HK-2 (cell line): ENCODE results near the gene HLA-A.

ENCODE experiments used
- DNase-seq: peaks from one replicate; pipeline ENCODE4 v3.0.0-alpha.2; 2018; ENCODE audit not compliant: unreplicated experiment

HLA-A gene

GRCh38 chr6:29935273-29935955 lies 6.9 kb upstream of the HLA-A start:
- DNase-seq, result no peak

DNA sequence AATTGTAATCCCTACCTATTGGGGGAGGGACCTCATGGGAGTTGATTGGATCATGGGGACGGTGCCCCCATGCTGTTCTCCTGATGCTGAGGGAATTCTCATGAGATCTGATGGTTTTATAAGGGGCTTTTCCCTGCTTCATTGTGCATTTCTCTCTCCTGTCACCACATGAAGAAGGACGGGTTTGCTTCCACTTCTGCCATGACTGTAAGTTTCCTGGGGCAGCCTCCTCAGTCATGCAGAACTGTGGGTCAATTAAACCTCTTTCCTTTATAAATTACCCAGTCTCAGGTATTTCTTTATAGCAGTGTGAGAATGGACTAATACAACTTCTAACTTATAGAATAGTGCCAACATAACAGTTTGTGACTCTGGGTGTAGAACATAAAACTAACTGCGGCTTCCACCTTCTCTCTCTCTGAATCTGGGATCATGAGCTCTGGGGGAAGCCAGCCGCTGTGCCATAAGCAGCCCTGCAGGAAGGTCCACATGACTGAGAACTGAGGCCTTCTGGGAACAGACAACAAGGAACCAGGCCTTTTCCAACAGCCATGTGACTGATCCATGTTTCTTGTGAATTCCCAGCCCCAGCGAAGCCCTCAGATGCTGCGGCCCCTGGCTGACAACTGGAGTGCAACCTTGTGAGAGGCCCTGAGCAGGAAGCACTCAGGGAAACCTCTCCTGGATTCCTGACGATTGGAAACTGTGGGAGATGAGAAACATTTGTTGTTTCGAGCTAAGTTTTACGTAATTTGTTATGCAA lies 3.4 kb upstream of the HLA-A start:
- no peak for DNase-seq

DNA sequence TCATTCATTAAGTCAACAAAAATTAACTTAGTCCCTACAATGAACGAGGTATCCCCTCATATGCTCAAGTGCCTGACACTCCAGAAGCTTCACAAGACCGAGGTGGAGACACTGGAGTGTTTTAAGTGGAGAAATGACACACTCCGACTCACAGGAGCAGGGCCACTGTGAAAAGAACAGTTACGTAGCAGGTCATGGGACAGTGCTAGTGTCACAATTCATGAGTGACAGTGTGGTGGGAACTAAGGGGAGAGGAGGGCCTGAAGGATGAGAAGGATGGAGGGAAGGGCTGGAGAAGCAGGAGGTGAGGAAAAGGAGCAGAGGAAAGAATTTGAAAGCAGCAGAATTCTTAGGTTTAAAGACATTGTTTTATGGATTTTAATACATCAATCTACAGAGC lies 1.3 kb upstream of the HLA-A start:
- no peak for DNase-seq

- DNase-seq, result no peak
These were observed 861 bp upstream of the HLA-A start for GRCh38 chr6:29941471-29941870.

GRCh38 chr6:29941916-29942274 lies 437 bp upstream of the HLA-A start:
- DNase-seq, result no peak

- no peak for DNase-seq
These were observed 978 bp downstream of the HLA-A start for GRCh38 chr6:29943053-29943966.

DNA sequence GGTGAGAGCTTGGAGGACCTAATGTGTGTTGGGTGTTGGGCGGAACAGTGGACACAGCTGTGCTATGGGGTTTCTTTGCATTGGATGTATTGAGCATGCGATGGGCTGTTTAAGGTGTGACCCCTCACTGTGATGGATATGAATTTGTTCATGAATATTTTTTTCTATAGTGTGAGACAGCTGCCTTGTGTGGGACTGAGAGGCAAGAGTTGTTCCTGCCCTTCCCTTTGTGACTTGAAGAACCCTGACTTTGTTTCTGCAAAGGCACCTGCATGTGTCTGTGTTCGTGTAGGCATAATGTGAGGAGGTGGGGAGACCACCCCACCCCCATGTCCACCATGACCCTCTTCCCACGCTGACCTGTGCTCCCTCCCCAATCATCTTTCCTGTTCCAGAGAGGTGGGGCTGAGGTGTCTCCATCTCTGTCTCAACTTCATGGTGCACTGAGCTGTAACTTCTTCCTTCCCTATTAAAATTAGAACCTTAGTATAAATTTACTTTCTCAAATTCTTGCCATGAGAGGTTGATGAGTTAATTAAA lies 3.0 kb downstream of the HLA-A start:
- DNase-seq, result no peak

- DNase-seq, result no peak
These were observed 4.1 kb downstream of the HLA-A start for GRCh38 chr6:29946223-29947076.

- DNase-seq, result no peak
These were observed 5.0 kb downstream of the HLA-A start for GRCh38 chr6:29947077-29947980.

- no peak for DNase-seq
These were observed 5.9 kb downstream of the HLA-A start for GRCh38 chr6:29948277-29948676.

DNA sequence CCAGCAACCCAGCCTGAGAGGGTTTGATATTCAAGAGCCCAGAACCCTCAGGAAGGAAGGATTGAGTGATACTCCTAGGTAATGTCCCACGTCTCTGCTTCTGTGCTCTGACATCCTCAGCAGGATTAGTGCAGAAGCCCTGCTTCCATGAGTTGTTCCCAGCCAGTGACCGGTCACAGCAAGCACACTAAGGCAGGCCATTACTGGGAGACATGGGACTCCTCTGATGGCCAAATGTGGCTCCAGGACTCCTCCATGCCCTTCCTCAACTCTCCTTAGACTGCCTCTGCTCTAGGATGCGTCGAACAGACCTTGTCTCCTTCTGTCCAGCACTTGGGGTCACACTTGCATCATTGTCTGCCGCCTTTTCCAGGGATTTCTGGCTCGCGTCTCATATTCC lies 7.6 kb downstream of the HLA-A start:
- no peak for DNase-seq

DNA sequence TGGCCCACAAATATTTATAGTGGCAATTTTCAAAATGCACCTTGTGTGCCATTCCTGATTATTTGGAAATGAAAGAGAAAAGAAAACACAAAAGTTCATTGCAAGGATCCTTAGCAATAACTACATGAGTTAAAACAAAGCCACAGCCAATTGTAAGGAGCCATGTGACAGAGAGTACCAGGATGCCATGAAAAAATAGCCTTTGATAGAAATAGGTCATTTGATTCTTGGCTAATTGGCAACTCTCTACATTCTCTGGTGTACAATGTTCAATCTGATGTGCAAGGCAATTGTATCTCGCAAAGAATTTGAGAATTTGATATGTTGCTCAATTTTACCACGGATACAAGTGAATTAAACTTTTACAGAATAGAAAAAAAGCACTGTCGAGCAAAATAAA lies 9.6 kb downstream of the HLA-A start:
- DNase-seq, result no peak

- DNase-seq, result peak; percentile 63
These were observed 10.7 kb downstream of the HLA-A start for GRCh38 chr6:29953001-29953441.

DNA sequence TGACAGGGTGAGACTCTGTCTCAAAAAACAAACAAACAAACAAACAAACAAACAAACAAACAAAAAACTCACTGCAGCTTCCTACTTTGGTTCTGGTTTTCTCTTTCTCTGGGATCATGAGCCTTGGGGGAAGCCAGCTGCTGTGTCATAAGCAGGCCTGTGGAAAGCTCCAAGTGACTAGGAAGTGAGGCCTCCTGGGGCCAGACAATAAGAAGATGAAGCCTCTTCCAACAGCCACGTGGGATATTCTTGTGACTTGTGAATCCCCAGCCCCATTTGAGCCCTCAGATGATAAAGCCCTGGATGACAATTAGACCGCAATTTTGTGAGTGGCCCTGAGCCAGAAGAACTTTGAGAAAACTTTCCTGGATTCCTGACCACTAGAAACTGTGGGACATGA lies 11.4 kb downstream of the HLA-A start:
- no peak for DNase-seq

- no peak for DNase-seq
These were observed 11.9 kb downstream of the HLA-A start for GRCh38 chr6:29954272-29954671.

- DNase-seq, result no peak
These were observed 13.5 kb downstream of the HLA-A start for GRCh38 chr6:29955783-29956182.

DNA sequence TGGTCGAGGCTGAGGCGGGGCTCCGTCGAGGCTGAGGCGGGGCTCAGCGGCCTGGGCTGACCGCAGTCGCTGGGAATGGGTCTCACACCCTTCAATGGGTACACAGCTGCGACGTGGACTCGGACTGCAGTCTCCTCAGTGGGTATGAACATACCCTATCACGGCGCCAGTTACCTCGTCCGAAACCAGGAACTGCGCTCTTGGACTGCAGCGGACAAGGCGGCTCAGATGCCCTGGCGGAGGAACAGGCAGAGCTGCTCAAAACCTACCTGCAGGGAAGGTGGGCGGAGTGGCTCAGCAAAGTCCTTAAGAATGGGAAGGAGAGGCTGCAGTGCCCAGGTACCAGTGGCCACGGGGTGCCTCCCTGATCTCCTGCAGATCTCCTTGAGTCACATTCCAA lies 14.2 kb downstream of the HLA-A start:
- no peak for DNase-seq

- no peak for DNase-seq
These were observed 15.7 kb downstream of the HLA-A start for GRCh38 chr6:29958046-29958445.

- DNase-seq, result no peak
These were observed 16.6 kb downstream of the HLA-A start for GRCh38 chr6:29958921-29959320.

DNA sequence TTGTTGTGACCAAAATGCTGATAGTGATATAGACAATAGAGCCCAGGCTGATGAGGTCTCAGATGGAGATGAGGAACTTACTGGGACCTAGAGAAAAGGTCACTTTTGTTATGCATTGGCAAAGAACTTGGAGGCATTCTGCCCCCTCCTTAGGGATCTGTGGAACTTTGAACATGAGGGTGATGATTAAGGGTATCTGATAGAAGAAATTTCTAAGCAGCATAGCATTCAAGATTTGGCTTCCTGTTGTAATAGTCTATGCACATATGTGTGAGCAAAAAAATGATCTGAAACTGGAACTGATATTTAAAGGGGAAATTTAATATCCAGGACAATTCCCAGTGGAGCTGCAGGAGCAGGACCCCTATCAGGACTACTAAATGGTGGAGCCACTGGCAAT lies 17.1 kb downstream of the HLA-A start:
- DNase-seq, result no peak
